GM23248 (cell line): ENCODE measurements around the gene PNPLA1. TPM values are rescaled to one million over a fixed set of nuclear protein-coding genes. Genes with fewer than 3 reads are reported as not detected.

Experiments used
- DNase-seq: peaks from one replicate; pipeline ENCODE4 v3.0.0-alpha.2; 2015
- H2AFZ ChIP-seq: fragments of 200-600 bp; sonication (generic); 2 replicates; pipeline ENCODE4 v1.6.1; 2016; ENCODE audit warnings: antibody characterized with exemption
- H3F3A ChIP-seq: fragments of 200-600 bp; sonication (generic); 2 replicates; pipeline ENCODE4 v1.6.1; 2016; ENCODE audit warnings: mild to moderate bottlenecking, antibody characterized with exemption, mixed run types; ENCODE audit not compliant: insufficient read depth
- H3K27ac ChIP-seq: fragments of 200-600 bp; sonication (generic); 2 replicates; pipeline ENCODE4 v1.5.1; 2016; ENCODE audit warnings: mild to moderate bottlenecking
- H3K27me3 ChIP-seq: fragments of 200-600 bp; sonication (generic); replicated peaks from 2 replicates; pipeline ENCODE4 v1.6.1; 2016; ENCODE audit warnings: mild to moderate bottlenecking; ENCODE audit not compliant: insufficient read depth
- H3K36me3 ChIP-seq: fragments of 200-600 bp; sonication (generic); 2 replicates; pipeline ENCODE4 v1.6.1; 2016; ENCODE audit warnings: low read depth, mild to moderate bottlenecking
- H3K4me1 ChIP-seq: fragments of 200-600 bp; sonication (generic); 2 replicates; pipeline ENCODE4 v1.6.1; 2016; ENCODE audit warnings: mild to moderate bottlenecking; ENCODE audit not compliant: insufficient read depth
- H3K4me2 ChIP-seq: fragments of 200-600 bp; sonication (generic); one replicate; pipeline ENCODE4 v1.6.1; 2016; ENCODE audit warnings: mild to moderate bottlenecking; ENCODE audit not compliant: unreplicated experiment
- H3K4me3 ChIP-seq: fragments of 200-600 bp; sonication (generic); 2 replicates; pipeline ENCODE4 v1.5.1; 2016; ENCODE audit warnings: mild to moderate bottlenecking
- H3K79me2 ChIP-seq: fragments of 200-600 bp; sonication (generic); 2 replicates; pipeline ENCODE4 v1.6.1; 2016; ENCODE audit warnings: mild to moderate bottlenecking; ENCODE audit not compliant: insufficient read depth
- H3K9ac ChIP-seq: fragments of 200-600 bp; sonication (generic); 2 replicates; pipeline ENCODE4 v1.6.1; 2016; ENCODE audit warnings: mild to moderate bottlenecking
- H3K9me2 ChIP-seq: fragments of 200-600 bp; sonication (generic); 2 replicates; pipeline ENCODE4 v1.6.1; 2016; ENCODE audit warnings: mixed run types, mild to moderate bottlenecking, moderate library complexity; ENCODE audit not compliant: insufficient read depth
- H3K9me3 ChIP-seq: fragments of 200-600 bp; sonication (generic); one replicate; pipeline ENCODE4 v1.6.1; 2017; ENCODE audit warnings: low read depth
- H4K20me1 ChIP-seq: fragments of 200-600 bp; sonication (generic); 2 replicates; pipeline ENCODE4 v1.6.0; 2016; ENCODE audit not compliant: insufficient read depth
- EZH2 ChIP-seq: fragments of 200-600 bp; sonication (generic); IDR thresholded peaks from 2 replicates; pipeline ENCODE4 v1.6.1; 2018; ENCODE audit warnings: antibody characterized with exemption, mild to moderate bottlenecking; ENCODE audit not compliant: insufficient read depth, poor library complexity, severe bottlenecking
- EZH2phosphoT487 ChIP-seq: fragments of 200-600 bp; sonication (generic); IDR thresholded peaks from 2 replicates; pipeline ENCODE4 v1.6.1; 2018; ENCODE audit warnings: antibody characterized with exemption, moderate library complexity, mild to moderate bottlenecking, low read depth; ENCODE audit not compliant: insufficient read depth
- WGBS, 2 experiments: methylation state at CpG; one replicate each; pipeline ENCODE4 v1.1.6; 2015 to 2017; ENCODE audit warnings: low lambda C conversion rate in 2 of 2, low coverage in 1 of 2; ENCODE audit errors: missing lambda C conversion rate in 2 of 2; 5-methylcytosine and 5-hydroxymethylcytosine counted together
- in situ Hi-C: fragments of 300-500 bp; cut with MboI; formaldehyde crosslinking; loops from 2 replicates; pipeline ENCODE4 v1.15.0; 2020
- polyA plus RNA-seq: library from polyadenylated mRNA; unstranded; fragments of >200 nt; fragmentation: Nextera tagmentation; extraction: Ambion mirVana; gene quantifications from 2 replicates; pipeline ENCODE4 v1.2.1, GENCODE V29; 2016
- total RNA-seq: library from RNA; depleted of rRNA; stranded (reverse); fragments of >200 nt; shearing (Covaris generic); gene quantifications from 2 replicates; pipeline ENCODE4 v1.2.3, GENCODE V29; 2014

PNPLA1 gene
- total and polyA plus RNA-seq, 2 experiments from 2014 or later = not detected

GRCh38 chr6:36243562-36244212, 26.2 kb upstream of the PNPLA1 start:
- in situ Hi-C loops = no loop called here
- no peaks in the 10 kb centered on the region for H3K36me3 ChIP-seq
- peaks cover 16% of the 10 kb centered on the region for H3F3A ChIP-seq
- H3K9ac ChIP-seq = no peak overlapping the region
- no peak overlapping the region for H3K27ac ChIP-seq
- no peaks in the 10 kb centered on the region for H3K9me3 ChIP-seq
- H3K27me3 ChIP-seq = no peaks in the 10 kb centered on the region
- 84 to 86% methylated on average over 3 of the region's 3 CpGs for WGBS, 2 experiments
- H3K9me2 ChIP-seq = no peaks in the 10 kb centered on the region
- no peak overlapping the region for H2AFZ ChIP-seq
- no peak overlapping the region for H3K4me2 ChIP-seq
- TF ChIP-seq EZH2 (no peak), EZH2phosphoT487 (no peak)
- no peaks in the 10 kb centered on the region for H3K79me2 ChIP-seq
- peaks cover 23% of the 10 kb centered on the region for H3K4me1 ChIP-seq
- no peak for DNase-seq
- no peak overlapping the region for H3K4me3 ChIP-seq
- H4K20me1 ChIP-seq = no peaks in the 10 kb centered on the region

GRCh38 chr6:36244641-36245280, 25.1 kb upstream of the PNPLA1 start:
- Histone ChIP-seq H3K79me2 (no peaks in the 10 kb centered on the region), H4K20me1 (no peaks in the 10 kb centered on the region), H3K9ac (no peak overlapping the region), H3K4me1 (peaks cover 34% of the 10 kb centered on the region), H3K9me3 (no peaks in the 10 kb centered on the region), H3K4me3 (no peak overlapping the region), H3K9me2 (no peaks in the 10 kb centered on the region), H3K4me2 (no peak overlapping the region), H3K27ac (no peak overlapping the region), H2AFZ (no peak overlapping the region), H3K27me3 (no peaks in the 10 kb centered on the region), H3K36me3 (no peaks in the 10 kb centered on the region), H3F3A (peaks cover 26% of the 10 kb centered on the region)
- 92% methylated on average over 8 of the region's 8 CpGs for WGBS, 2 experiments
- in situ Hi-C loops = no loop called here
- DNase-seq = no peak
- TF ChIP-seq EZH2 (no peak), EZH2phosphoT487 (no peak)

- Histone ChIP-seq H3K4me1 (peaks cover 41% of the 10 kb centered on the region), H3K79me2 (no peaks in the 10 kb centered on the region), H3K9ac (no peak overlapping the region), H3K27ac (no peak overlapping the region), H3K27me3 (no peaks in the 10 kb centered on the region), H3K9me2 (no peaks in the 10 kb centered on the region), H3F3A (peaks cover 33% of the 10 kb centered on the region), H3K9me3 (no peaks in the 10 kb centered on the region), H2AFZ (no peak overlapping the region), H3K36me3 (no peaks in the 10 kb centered on the region), H4K20me1 (no peaks in the 10 kb centered on the region), H3K4me3 (no peak overlapping the region), H3K4me2 (no peak overlapping the region)
- TF ChIP-seq EZH2phosphoT487 (no peak), EZH2 (no peak)
- in situ Hi-C loops = no loop called here
- DNase-seq = no peak
- 85 to 90% methylated on average over 7 to 8 of the region's 8 CpGs for WGBS, 2 experiments
These were observed 24.2 kb upstream of the PNPLA1 start for GRCh38 chr6:36245572-36246061.

- Histone ChIP-seq H2AFZ (no peak overlapping the region), H3K9ac (no peak overlapping the region), H4K20me1 (no peaks in the 10 kb centered on the region), H3K4me1 (peaks cover 41% of the 10 kb centered on the region), H3F3A (peaks cover 33% of the 10 kb centered on the region), H3K36me3 (no peaks in the 10 kb centered on the region), H3K4me2 (no peak overlapping the region), H3K9me3 (no peaks in the 10 kb centered on the region), H3K79me2 (no peaks in the 10 kb centered on the region), H3K27ac (peak overlapping the region; percentile 88; the same call in 1 of the 2 replicates), H3K27me3 (no peaks in the 10 kb centered on the region), H3K9me2 (no peaks in the 10 kb centered on the region), H3K4me3 (no peak overlapping the region)
- DNase-seq = peak; percentile 40
- in situ Hi-C loops = no loop called here
- 92% methylated on average over 21 to 22 of the region's 22 CpGs for WGBS, 2 experiments
- no peak for TF ChIP-seq EZH2phosphoT487
- TF ChIP-seq EZH2 = no peak
These were observed 23.2 kb upstream of the PNPLA1 start for GRCh38 chr6:36246506-36247268.
